Vein endothelial cell (primary cell): Measurements from ENCODE around the gene CD163L1. TPM values are rescaled to one million over a fixed set of nuclear protein-coding genes. Genes with fewer than 3 reads are reported as not detected.

Experiments
- total RNA-seq: library from RNA; depleted of rRNA; stranded (reverse); fragments of >200 nt; gene quantifications from 2 replicates; pipeline ENCODE4 v1.2.3, GENCODE V29; 2012

Gene CD163L1
- total RNA-seq: 4.4 and 15.0 TPM in 2 replicates

GRCh38 chr12:7444076-7444475 lies at the start of gene CD163L1:
TSS of gene CD163L1 (minus strand) at chr12:7444153. CDS start at chr12:7444127, 26 bp downstream.

Other genes starting within 250 kb of the CD163L1 start
- not detected in 2 replicates for gene ACSM4, start 140.1 kb downstream of the CD163L1 start, total RNA-seq
- gene CD163, start 59.6 kb upstream of the CD163L1 start, total RNA-seq: not detected in 2 replicates
- not detected in 2 replicates for gene APOBEC1, start 221.8 kb upstream of the CD163L1 start, total RNA-seq